HG02623 (cell line): ENCODE results near the gene PHKG2.

Experiments
- ATAC-seq: cut with Tn5 transposase; IDR thresholded peaks from one replicate; pipeline ENCODE4 v1.9.1; 2021; ENCODE audit warnings: moderate library complexity; ENCODE audit not compliant: unreplicated experiment

The PHKG2 gene

DNA sequence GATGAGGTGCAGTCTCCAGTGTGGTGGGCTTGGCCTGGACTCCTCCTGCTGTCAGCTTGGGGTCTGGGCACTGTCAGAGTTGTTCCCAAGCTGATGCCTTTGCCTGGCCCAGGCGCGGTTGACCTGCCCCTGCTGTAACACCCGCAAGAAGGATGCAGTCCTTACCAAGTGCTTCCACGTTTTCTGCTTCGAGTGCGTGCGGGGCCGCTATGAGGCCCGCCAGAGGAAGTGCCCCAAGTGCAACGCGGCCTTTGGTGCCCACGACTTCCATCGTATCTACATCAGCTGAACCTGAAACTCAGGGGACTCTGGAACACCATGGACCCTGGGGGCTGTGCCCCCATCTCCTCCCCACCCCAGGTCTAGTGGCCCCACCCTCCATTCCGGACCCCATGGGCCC lies 25.6 kb downstream of the PHKG2 start:
- no peak for ATAC-seq

DNA sequence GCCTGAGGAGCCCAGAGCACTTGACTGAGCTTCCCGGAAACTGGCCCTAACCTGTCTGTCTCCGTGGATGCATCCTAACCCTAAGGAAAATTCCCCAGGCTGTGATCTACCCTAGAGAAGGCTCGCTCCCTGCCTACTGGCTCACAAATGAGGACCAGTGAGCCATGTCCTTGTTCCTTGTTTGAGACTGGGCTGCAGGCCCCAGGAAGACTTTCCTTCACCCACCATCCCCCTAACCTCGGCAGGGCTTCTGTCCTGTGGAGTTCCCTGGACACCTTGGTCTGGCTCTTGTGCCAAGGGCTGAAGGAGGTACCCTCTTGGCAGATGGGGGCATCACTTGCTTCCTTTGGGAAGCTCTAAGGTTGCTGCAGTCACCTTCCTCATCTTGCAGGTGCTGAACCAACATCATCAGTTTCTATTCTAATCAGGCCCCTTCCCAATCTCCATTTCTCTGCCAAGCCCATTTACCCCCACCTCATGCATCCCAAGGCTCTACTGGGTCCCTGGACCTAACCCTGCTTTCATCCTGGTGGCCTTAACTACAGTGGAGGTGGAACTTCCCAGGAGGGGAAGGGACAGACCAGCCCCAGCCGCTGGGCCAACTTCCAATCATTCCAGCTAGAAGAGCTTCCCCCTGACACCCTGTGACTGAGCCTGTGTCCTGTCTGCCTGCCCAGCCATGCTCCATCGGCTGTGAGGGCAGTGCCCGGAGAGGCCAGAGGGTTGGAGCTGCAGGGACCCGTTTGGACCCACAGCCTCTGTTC lies 26.3 kb downstream of the PHKG2 start:
- ATAC-seq = no peak

DNA sequence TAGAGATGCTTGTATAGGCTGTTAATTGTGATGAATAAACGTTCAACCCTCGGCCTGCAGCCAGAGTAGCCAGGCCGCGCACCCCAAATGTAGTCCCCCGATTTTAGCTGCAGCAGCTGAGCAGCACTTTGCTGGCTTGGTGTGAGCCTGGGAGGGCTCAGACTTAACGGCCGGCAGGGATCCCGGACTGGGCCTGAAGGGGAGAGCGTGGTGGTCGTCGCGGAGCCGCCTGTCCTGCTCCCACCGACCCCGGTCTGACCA lies 26.8 kb downstream of the PHKG2 start:
- ATAC-seq = no peak

DNA sequence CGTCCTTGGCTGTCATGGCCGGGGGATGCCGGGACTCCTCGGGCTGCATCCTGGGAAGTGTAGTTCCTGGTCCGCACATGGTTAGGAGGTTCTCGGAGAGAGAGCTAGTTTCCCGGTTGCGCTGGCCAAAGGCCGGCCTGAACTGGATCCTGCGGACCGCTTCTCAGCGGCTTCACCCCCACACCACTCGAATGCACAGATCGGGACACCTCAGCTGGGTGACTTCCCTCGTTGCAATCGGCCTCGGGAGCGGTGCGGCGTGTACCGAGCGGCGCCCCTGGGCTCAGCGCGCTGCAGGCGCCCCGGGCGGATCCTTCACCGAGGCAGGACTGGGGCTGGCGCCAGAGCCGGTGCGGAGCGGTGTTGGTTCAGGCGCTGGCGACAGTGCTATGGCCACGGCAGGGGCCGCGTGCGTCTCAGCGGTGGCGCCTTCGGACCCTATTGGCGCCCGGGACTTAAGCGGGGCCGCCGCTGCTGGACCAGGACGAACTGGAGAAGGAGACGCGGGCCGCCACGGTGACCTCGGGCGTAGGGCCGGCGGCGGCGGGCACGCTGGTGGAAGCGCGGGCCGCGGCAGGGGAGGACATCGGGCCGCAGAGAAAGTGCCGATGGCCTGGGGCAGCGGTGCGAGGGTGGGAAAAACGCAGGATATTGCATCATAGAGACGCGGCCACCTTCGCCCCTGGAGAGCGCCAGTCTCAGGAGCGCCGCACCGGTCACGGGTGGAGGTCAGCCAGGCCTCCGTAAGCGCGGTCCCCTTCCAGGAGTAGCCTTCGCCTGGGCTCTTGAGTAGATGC lies 27.4 kb downstream of the PHKG2 start:
- ATAC-seq = peak; percentile 52

DNA sequence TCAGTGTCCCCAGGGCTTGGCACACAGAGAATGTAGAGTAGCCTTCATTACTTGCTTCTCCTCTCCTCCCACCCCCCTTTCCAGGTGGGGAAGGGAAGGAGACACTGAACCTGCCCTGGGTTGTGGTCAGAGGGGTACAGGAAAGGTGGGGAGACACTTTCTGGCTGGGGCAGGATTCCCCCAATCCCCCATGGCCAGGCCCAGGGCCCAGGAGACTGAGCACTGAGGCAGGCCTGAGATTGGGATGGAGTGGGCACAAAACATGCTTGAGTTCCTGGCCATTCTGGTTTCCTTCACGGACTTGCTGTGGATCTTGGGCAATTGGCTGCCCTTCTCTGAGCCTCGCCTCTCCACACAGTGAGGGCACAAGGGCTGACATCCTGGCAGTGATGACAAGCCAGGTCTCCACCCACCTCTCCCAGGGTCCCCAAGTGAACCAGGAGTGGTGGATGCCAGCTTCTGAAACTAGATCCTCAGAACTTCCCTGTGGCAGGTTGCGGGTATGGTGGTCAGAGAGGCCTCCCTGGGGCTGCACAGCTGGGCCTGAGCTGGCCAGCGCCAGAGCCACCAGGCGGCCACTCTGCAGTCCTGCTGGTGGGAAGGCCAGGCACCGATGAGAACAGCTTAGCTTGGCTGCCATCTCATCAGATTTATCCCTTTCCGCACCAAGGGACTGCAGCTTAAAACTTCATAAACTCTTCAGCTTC lies 29.5 kb downstream of the PHKG2 start:
- ATAC-seq = no peak

- no peak for ATAC-seq
Measured at GRCh38 chr16:30778549-30779244, 30.5 kb downstream of the PHKG2 start.

DNA sequence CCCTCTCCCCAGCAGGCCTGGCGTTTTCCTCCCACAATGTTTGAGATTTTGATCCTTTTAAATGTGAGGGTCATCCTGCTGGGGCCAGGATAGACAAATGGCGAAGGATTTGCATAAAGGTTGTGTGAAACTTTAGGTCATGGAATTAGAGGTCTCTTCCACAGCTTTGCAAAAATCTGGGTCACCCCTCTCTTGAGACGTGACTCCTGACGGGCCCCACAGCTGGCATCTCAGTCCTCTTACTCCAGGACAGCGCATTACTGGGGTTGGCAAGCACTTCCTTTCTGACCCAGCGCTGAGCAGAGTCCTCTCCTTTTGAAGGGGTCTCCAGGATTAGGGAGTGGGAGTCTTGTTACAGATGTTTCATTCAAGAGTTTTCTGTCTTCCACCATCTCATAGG lies 31.4 kb downstream of the PHKG2 start:
- ATAC-seq = no peak

GRCh38 chr16:30780021-30780420 lies 31.8 kb downstream of the PHKG2 start:
- no peak for ATAC-seq

GRCh38 chr16:30780549-30780948 lies 32.3 kb downstream of the PHKG2 start:
- ATAC-seq = no peak

- no peak for ATAC-seq
Measured at GRCh38 chr16:30782486-30783279, 34.5 kb downstream of the PHKG2 start.

- no peak for ATAC-seq
Measured at GRCh38 chr16:30783280-30784109, 35.3 kb downstream of the PHKG2 start.

- ATAC-seq = no peak
Measured at GRCh38 chr16:30784215-30784614, 36.0 kb downstream of the PHKG2 start.

GRCh38 chr16:30785126-30786106 lies 37.2 kb downstream of the PHKG2 start:
- no peak for ATAC-seq

DNA sequence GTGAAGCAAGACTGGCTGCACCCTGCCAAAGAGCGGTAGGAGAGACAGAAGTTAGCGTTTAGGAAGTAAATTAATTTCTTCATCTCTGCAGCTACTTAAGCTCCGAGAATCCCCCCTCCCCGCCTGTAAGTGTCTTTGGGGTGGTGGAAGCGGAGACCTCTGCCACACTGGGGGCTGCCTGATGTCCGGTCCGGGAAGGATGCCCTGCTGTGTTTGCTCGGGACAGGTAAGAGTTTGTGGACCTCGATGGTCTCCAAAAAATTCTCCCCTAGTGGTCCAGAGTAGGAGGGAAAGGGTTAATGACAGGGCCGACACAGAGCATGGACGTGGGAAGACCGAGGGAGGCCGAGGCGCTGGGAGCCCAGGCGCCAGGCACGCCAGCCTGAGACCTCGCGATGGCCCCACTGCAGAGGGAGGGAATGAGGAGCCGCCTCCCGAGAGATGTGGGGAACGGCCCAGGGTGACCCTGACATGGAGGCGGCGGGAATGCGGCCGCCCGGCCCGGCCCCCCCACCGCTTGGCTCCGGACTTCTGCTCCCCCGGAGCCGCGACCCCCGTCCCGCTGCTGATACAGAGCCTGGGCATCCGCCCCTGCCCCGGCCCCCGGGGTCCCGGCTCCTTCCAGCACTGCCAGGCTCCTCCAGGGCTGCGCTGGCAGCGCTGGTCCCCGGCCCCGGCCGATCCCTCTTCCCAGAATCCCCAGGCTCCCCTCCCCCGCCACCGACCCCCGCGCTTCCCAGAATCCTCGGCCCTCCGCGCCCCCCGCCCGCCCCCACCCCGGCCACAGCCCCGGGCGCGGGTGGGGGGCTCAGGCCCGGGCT lies 38.1 kb downstream of the PHKG2 start:
- ATAC-seq = no peak

- ATAC-seq = no peak
Measured at GRCh38 chr16:30786936-30787612, 38.8 kb downstream of the PHKG2 start, which contains the start of gene ZNF629. Gene ZNF629, minus strand, starts transcription at chr16:30787205. Its CDS starts 2,723 bp downstream, at chr16:30784482.

DNA sequence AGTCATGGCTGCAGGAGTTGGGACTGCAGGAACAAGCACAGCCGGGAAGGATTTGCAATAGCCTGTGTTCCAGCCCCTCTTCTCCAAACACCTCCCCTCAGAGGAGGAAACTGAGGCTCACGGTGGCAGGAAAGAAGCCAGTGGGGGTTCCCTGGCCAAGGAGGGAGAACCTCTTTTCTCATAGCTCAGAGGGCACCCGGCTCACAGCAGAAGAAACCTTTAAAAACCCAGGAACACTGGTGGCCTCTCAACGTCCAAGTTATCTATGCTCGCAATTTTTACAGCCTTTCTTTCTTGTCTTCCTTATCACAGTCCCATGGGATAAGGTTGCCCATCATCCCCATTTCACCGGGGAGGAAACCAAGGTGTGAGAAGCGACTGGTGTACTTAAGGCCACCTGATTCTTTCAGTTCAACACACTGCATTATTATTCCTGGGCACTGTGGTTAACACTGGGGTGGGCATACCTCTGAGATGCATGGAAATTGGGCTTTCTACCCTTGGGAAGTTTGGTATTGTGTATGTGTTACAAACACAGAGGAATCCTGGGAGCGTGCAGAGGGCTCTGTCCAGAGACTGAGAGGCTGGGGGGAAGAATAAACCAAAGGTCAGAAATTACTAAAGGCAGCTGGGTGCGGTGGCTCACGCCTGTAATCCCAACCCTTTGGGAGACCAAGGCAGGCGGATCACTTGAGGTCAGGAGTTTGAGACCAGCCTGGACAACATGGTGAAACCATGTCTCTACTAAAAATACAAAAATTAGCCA lies 39.6 kb downstream of the PHKG2 start:
- no peak for ATAC-seq
